C4-2B (cell line): ENCODE data around the gene CDKN2B-AS1.

Experiments
- ZFX ChIP-seq: fragments of 450-650 bp; IDR thresholded peaks from 2 replicates; pipeline ENCODE4 v1.6.1; 2017
- TF ChIP-seq, protein P1 (sequence below): fragments of 450-650 bp; conservative IDR thresholded peaks from 2 replicates; pipeline ENCODE4 v1.5.1; 2017; ENCODE audit warnings: mild to moderate bottlenecking

DNA sequence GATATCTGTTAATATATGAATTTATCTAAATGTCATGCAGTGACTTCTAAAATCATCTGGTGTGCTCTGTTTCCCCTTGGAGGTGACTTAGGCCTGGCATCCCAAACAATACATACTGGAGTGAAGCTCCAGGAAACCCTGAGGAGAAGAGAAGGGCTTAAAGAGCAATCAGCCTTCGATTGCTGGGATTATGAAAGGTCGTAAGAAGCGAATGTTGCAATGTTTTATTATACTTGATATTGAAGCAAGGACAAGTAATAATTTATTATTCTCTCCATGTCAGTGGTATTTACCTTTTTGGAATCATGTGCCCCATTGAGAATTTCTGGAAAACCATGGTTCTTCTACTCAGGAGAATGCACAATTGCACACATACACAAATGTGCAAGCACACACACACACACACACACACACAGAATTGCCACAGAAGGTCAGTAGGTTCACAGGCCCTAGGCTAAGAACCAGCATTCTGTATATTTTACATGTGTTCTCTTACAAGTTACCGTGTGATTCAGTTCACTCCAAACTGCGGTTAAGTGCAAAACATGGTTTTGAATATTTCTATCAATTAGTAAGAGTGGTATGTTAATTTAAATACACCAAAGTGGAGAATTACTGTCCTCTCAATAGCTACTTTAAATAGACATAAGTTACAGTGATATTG lies 93.6 kb downstream of the CDKN2B-AS1 start:
- TF ChIP-seq, protein P1, sequence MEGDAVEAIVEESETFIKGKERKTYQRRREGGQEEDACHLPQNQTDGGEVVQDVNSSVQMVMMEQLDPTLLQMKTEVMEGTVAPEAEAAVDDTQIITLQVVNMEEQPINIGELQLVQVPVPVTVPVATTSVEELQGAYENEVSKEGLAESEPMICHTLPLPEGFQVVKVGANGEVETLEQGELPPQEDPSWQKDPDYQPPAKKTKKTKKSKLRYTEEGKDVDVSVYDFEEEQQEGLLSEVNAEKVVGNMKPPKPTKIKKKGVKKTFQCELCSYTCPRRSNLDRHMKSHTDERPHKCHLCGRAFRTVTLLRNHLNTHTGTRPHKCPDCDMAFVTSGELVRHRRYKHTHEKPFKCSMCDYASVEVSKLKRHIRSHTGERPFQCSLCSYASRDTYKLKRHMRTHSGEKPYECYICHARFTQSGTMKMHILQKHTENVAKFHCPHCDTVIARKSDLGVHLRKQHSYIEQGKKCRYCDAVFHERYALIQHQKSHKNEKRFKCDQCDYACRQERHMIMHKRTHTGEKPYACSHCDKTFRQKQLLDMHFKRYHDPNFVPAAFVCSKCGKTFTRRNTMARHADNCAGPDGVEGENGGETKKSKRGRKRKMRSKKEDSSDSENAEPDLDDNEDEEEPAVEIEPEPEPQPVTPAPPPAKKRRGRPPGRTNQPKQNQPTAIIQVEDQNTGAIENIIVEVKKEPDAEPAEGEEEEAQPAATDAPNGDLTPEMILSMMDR = no peak
- TF ChIP-seq ZFX = no peak
